Activated CD8-positive, alpha-beta memory T cell treated with anti-CD3 and anti-CD28 coated beads for 1 hour (primary cell): ENCODE results near the gene POLG.
A peak's percentile ranks its signal among the peaks of the same experiment; 100 is the strongest.

ENCODE experiments used
- DNase-seq, 2 donors: peaks; one replicate each; pipeline ENCODE4 v3.0.0-alpha.2; 2020; ENCODE audit warnings: low read depth in 1 of 2; ENCODE audit errors: extremely low read depth in 1 of 2

The POLG gene

DNA sequence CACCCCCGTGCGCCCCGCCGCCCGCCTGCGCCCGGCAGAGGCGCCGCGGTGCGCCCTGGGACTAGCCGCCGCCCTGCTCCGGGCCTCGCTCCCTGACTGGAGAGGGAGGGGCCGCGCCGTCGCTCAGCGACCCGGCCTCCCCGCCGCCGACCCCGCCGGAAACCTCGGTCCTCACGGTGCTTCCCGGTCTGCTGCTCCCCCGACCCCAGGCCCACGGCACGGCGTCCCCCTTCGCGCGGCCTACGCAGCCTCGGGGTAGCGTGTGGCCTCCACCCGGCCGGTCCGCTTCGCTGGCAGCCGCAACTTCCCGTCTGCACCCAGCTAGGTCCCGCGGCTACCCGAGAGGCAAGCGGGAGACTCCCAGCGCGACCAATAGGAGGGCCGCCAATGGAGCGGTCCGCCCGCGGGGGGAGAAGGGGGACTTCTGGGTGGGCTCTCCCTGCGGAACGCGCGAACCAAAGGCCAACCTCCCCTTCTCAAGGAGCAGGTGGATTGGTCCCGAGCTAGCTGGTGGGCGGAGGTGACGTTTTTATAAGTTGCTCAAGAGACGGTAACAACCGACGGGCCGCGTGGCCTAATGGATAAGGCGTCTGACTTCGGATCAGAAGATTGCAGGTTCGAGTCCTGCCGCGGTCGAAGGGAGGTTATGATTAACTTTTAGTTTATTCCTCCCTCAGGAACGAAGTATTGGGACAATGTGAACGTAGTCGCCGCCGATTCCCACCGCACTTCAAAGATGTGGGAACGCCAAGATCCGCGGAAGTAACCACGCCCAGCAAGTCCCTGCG is at the start of gene POLG:
Gene POLG (minus strand): TSS at position 315 of the 788 bp plus-strand sequence. CDS start 1,070 bp downstream, outside the sequence.
- DNase-seq, result peak; percentile 96 to 97

GRCh38 chr15:89384176-89384604 is 49.6 kb upstream of the POLG start:
- DNase-seq, result no peak

DNA sequence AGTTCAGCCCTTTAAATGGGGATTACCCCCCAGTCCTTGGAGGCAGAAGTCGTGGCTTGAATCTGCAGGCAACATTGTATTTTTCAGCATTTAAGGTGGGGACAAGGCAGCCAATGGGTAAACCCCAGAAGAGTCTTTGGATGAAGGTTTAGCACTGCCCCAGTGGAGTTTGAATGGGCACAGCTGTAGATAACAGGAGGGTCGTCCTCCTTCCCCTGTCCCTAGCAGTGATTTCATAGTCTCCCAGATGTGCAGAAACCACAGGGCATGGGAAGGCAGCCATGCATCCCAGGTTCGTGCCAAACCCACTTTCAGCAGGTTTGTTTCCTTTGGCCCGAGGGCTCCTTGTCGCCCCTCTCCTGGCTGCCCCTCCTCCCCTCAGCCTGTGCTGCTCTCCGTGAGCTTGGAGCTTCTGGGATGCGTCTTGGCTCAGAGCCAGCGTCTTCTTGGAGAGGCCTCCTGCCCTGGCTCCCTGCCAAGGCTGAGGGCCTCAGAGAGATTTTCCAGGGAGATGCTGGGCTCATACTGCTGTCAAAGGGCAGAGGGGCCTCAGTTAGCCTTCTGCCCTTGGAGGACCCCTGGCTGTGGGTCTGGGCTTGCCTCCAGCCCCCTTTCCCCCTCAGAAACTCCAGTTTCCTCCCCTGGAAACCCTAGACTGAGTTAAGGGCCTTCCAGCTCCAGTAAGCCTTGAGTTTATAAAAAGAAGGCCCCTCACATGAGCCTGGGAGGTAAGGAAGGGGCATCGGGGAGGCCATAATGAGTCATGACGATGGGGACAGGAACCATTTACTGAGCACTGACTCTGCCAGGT is 48.9 kb upstream of the POLG start:
- no peak for DNase-seq

DNA sequence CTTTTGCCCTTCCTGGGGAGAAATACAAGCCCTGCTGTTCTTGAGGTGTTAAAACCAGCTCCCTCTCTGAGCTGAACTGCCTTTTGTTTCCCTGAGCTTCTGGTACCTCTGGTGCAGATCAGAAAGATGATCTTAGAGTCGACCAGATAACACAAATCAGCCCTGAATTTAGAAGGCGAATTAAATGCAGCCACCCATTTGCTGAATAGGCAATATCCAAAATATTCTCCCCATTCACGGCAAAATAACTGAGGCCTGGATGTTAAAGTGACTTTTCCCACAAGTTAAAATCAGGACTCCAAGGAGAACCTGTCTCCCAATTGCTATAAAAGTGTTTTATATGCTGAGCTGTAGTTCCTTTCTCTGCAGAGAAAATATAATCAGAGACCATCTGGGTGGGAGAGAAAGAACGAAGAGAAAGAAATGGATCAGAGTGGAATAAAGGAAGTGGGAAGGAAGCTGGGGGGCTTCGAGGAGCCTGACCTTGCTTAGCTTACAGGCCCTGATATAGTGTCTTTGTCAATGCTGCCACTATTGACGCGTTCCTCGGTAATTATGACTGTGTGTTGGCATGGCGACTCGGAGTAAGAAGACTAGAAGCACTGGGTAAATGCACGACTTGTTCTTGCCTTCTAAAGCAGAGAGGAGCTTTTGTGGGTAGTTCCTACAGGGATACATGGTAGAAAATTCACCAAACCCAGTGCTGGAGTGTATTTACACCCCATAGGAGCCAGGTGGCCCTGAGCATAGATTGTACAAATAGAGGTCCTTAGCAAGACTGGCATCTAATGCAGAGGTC is 47.5 kb upstream of the POLG start:
- no peak for DNase-seq

GRCh38 chr15:89381331-89381730 is 46.7 kb upstream of the POLG start:
- no peak for DNase-seq

DNA sequence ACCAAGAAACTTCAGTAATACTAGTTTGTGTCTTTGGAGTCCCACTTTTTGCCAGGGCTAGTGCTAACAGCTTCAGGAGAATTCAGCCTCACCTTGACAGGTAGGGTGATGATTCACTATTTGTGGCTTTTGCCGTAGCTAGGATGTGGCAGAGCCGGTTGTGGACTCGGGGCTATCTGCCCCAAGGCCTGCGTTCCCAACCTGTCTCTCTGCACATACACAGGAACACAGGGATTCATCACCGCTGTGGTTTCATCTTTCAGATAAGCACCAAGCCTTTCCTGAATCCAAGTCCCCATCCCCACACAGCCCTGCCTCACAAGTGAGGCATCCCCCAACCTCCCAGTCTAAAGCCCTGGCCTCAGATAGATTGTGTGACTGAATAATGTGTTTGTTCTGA is 45.2 kb upstream of the POLG start:
- DNase-seq, result no peak

DNA sequence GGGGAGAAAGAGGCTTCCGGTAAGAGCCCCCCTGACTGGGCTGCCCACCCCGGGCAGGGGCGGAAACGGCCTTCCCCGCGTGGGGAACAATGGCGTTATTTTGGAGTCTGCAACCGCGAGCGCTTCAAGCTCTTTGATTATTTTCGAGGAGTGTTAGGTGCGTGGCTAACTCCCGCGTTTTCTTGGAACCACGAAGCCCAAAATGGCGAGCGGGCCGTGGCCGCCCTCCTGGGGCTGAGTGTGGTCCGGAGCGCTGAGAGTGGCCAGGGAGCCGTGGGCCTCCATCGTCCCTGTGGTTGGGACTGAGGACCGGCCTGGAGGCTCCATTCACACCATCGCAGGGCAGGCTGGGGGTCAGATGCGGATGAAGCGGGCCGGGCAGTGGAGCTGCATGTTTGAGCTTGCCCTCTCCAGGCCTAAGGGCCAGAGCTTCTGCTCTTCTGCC is 44.6 kb upstream of the POLG start:
- DNase-seq, result no peak

DNA sequence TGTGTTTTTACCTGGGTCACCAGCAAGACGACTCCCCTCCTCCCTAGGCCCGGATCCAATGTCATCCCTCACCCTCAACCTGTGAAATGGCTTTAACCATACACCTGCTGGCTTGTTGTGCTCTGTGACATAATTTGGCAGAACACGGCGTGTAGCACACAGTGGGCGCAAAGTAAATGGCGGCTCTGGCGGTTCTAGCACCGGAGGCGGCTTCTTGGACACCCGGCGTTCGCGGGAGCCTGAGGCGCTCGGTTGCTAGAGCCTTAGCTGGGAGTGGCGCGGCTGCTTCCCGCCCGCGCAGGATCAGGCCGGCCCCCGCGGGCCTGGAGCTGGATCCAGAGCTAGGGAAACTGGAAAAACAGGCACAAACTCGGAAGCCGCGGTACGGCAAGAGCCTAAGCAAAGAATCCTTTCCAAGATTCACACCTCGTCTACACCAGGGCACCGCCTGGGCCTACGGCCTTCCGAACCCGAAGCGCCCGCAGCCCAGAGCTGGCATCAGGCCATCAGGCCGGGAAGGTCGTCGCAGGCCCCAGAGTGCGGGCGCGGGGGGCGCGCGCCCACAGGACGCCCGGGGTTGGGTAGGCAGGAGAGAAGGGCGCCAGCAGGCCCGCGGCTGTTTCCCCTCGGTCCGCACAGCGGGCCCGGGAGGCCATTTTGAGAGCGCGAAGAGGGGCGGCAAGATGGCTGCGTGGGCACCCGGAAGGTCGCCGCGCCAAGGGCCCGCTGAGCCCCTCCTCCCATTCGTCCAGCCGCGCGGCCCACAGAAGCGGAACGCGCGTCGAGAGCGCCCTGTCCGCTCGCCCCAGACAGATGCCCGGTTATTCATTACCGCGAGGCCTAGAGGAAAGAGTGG is 43.9 kb upstream of the POLG start:
- DNase-seq, result no peak

GRCh38 chr15:89377842-89378295 is 43.2 kb upstream of the POLG start:
- DNase-seq, result no peak

DNA sequence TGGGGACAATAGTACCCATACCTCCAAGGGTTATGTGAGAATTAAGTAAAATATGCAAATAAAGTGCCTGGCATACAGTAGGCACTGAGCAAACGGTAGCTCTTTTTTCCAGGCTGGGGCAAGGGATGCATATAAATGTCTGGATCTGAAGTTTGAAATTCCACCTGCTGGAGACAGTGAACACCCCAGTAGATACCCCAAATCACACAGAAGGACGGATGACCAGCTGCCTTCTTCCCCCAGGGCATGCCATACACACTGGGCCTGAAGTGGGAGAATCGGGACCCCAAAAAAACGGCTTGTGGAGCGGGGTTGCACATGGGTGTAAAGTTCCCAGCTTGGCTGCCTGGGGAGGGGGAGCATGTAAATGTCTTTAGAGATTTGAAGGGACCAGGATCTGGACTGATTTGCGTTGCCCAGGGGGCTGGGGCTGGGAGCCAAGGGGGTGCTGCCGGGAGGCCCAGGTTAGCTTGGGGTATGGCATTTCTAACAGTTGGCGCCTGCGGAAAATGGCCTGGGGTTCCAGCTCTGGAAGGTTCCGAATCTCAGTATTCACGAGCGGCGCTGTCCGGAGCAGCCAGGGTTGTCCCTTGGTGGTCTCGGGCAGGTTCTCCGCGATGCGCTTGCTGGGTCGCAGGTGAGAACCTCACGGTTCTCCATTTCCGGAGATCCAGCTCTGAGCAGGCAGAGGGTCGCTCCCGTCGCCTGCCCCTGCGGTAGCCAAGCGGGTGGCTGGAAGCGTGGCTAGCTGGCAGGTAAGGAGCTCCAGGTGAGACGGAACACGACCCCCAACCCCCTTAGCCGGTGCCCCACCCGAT is 42.6 kb upstream of the POLG start:
- DNase-seq, result no peak

DNA sequence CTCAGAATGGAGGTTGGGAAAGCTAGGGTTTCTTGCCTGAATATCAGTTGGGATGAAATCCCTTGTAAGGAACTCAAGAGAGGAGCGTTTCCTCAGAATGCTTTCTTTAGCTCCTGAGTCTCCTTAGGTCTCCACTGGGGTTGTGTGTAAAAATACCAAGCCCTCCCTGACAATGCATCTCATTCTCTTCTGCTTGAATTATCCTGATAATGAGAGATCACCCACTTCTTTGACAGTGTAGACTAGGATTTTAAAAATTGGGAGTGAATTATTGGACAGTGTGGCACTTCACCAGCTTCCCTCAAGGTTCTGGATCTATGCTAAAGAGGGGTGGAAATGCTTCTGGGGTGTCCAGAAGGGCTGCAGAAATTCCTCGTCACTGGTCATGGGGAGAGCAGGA is 41.8 kb upstream of the POLG start:
- DNase-seq, result no peak

GRCh38 chr15:89375093-89376005 is 40.7 kb upstream of the POLG start:
- no peak for DNase-seq

- no peak for DNase-seq
Observed at GRCh38 chr15:89374086-89374981, 39.7 kb upstream of the POLG start.

- no peak for DNase-seq
Observed at GRCh38 chr15:89372069-89372935, 37.7 kb upstream of the POLG start.

- DNase-seq, result no peak
Observed at GRCh38 chr15:89371228-89372044, 36.8 kb upstream of the POLG start.

DNA sequence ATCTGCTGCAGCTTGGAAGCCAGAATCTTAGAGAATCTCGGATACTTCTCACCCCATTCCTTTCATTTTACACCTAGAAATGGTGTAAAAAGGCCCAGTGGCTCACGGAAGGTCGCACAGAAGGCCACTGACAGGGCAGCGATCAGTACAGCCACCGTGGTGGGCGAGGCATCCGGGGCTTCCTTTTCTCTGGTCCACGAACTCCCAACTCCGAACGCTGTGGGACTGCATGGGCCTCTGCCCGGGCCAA is 36.3 kb upstream of the POLG start:
- no peak for DNase-seq
